H1 (cell line): ENCODE measurements around the gene GABRR1. TPM values are rescaled to one million over a fixed set of nuclear protein-coding genes. Genes with fewer than 3 reads are reported as not detected.

ENCODE experiments used
- CTCF ChIA-PET: fragments of 300-600 bp; sonication (Branson Sonifier 250); formaldehyde crosslinking; loops from one replicate; lab custom pipeline; 2021; ENCODE audit not compliant: partially characterized antibody; lab: Charles Lee
- POLR2A ChIA-PET: fragments of 300-600 bp; sonication (Branson Sonifier 250); formaldehyde crosslinking; loops from one replicate; lab custom pipeline; 2021; ENCODE audit warnings: inconsistent platforms; ENCODE audit not compliant: partially characterized antibody; lab: Charles Lee
- DNase-seq, 2 experiments: peaks; one replicate each; pipeline versions ENCODE4 v3.0.0 to v3.0.0-alpha.2; 2010 to 2022; ENCODE audit warnings: low spot score in 2 of 2, low read depth in 1 of 2, mixed read lengths in 1 of 2
- FAIRE-seq: peaks from 2 replicates; lab custom pipeline; 2011; peaks lifted over from hg19 to GRCh38; lab: Jason Lieb, UNC
- H2AFZ ChIP-seq: 2 replicates; pipeline ENCODE4 v1.8.1; 2012; ENCODE audit warnings: low read length, inconsistent platforms
- H2AK5ac ChIP-seq: 2 replicates; pipeline ENCODE4 v1.6.1; 2013; ENCODE audit warnings: low read depth, low read length
- H2BK120ac ChIP-seq: replicated peaks from 2 replicates; pipeline ENCODE3; 2013; ENCODE audit warnings: low read depth, low read length, inconsistent platforms
- H2BK12ac ChIP-seq: 2 replicates; pipeline ENCODE4 v1.6.1; 2013; ENCODE audit warnings: low read depth, low read length
- H2BK15ac ChIP-seq: 2 replicates; pipeline ENCODE4 v1.6.1; 2013; ENCODE audit warnings: low read length
- H2BK20ac ChIP-seq: 2 replicates; pipeline ENCODE4 v1.6.1; 2013; ENCODE audit warnings: low read length
- H2BK5ac ChIP-seq: 2 replicates; pipeline ENCODE4 v1.6.1; 2013; ENCODE audit warnings: low read depth, low read length
- H3K14ac ChIP-seq: 2 replicates; pipeline ENCODE4 v1.6.1; 2013; ENCODE audit warnings: inconsistent platforms; ENCODE audit not compliant: insufficient read length
- H3K18ac ChIP-seq: 2 replicates; pipeline ENCODE4 v1.6.1; 2013; ENCODE audit warnings: low read length; ENCODE audit errors: extremely low read depth
- H3K23ac ChIP-seq: 2 replicates; pipeline ENCODE4 v1.6.1; 2013; ENCODE audit warnings: inconsistent platforms; ENCODE audit not compliant: insufficient read length
- H3K23me2 ChIP-seq: 2 replicates; pipeline ENCODE4 v1.6.1; 2013; ENCODE audit warnings: low read depth, low read length
- H3K27ac ChIP-seq: 2 replicates; pipeline ENCODE4 v1.6.1; 2011; ENCODE audit warnings: low read depth, low read length, inconsistent platforms
- H3K27me3 ChIP-seq, 4 experiments: replicated peaks in 1 of 4; 1 replicate in 1 of 4; 2 replicates in 3 of 4; pipeline versions ENCODE4 v1.6.1 to v1.8.1; 2011 to 2013; ENCODE audit warnings: low read length in 3 of 4, mild to moderate bottlenecking in 3 of 4, inconsistent platforms in 2 of 4, mixed read lengths in 2 of 4, moderate library complexity in 1 of 4; ENCODE audit not compliant: control insufficient read depth in 3 of 4, insufficient read depth in 3 of 4; ENCODE audit errors: extremely low read depth in 1 of 4
- H3K36me3 ChIP-seq, 4 experiments: 2 replicates each; pipeline versions ENCODE4 v1.6.1 to v1.8.1; 2011 to 2013; ENCODE audit warnings: mild to moderate bottlenecking in 4 of 4, low read length in 3 of 4, moderate library complexity in 2 of 4, control low read depth in 1 of 4, inconsistent platforms in 1 of 4; ENCODE audit not compliant: insufficient read depth in 4 of 4, control insufficient read depth in 2 of 4
- H3K4ac ChIP-seq: replicated peaks from 2 replicates; pipeline ENCODE3; 2013; ENCODE audit warnings: low read length, low read depth, mixed read lengths, inconsistent platforms; ENCODE audit not compliant: insufficient read length
- H3K4me1 ChIP-seq, 4 experiments: replicated peaks in 1 of 4; 1 replicate in 1 of 4; 2 replicates in 3 of 4; pipeline versions ENCODE4 v1.6.1 to v1.8.1; 2011 to 2013; ENCODE audit warnings: low read length in 3 of 4, inconsistent platforms in 2 of 4, mixed read lengths in 1 of 4; ENCODE audit not compliant: insufficient read depth in 4 of 4, control insufficient read depth in 3 of 4
- H3K4me2 ChIP-seq, 2 experiments: 2 replicates each; pipeline versions ENCODE4 v1.6.1 to v1.8.1; 2011 to 2013; ENCODE audit warnings: low read depth in 2 of 2, low read length in 2 of 2, control low read depth in 1 of 2, inconsistent platforms in 1 of 2, mild to moderate bottlenecking in 1 of 2; ENCODE audit not compliant: insufficient read depth in 1 of 2
- H3K4me3 ChIP-seq, 4 experiments: fragments of 200-600, 300-600 bp in 1 of 4; sonication (generic), shearing (Covaris generic), sonication (Bioruptor Twin) in 1 of 4; 2 replicates each; pipeline versions ENCODE4 v1.5.1 to v1.8.1; 2011 to 2016; ENCODE audit warnings: low read length in 4 of 4, low read depth in 3 of 4, control low read depth in 2 of 4, inconsistent platforms in 2 of 4, mild to moderate bottlenecking in 2 of 4, mixed read lengths in 1 of 4, moderate library complexity in 1 of 4; ENCODE audit not compliant: insufficient read depth in 2 of 4; ENCODE audit errors: extremely low read depth in 1 of 4
- H3K56ac ChIP-seq: replicated peaks from 2 replicates; pipeline ENCODE3; 2013; ENCODE audit warnings: low read depth, mild to moderate bottlenecking, mixed read lengths, low read length, inconsistent platforms; ENCODE audit not compliant: insufficient read length
- H3K79me1 ChIP-seq: 2 replicates; pipeline ENCODE4 v1.6.1; 2013; ENCODE audit warnings: low read depth, low read length, control low read depth
- H3K79me2 ChIP-seq, 2 experiments: 2 replicates each; pipeline versions ENCODE4 v1.6.1 to v1.8.1; 2012 to 2013; ENCODE audit warnings: low read length in 2 of 2, mild to moderate bottlenecking in 2 of 2, inconsistent platforms in 1 of 2; ENCODE audit not compliant: insufficient read depth in 2 of 2, control insufficient read depth in 1 of 2
- H3K9ac ChIP-seq, 4 experiments: replicated peaks in 1 of 4; 1 replicate in 1 of 4; 2 replicates in 3 of 4; pipeline versions ENCODE4 v1.6.1 to v1.8.1; 2011 to 2013; ENCODE audit warnings: low read depth in 3 of 4, low read length in 3 of 4, control low read depth in 2 of 4, mild to moderate bottlenecking in 2 of 4, moderate library complexity in 2 of 4, inconsistent platforms in 1 of 4; ENCODE audit errors: extremely low read depth in 1 of 4
- H3K9me3 ChIP-seq, 2 experiments: 2 replicates each; pipeline versions ENCODE4 v1.6.1 to v1.8.1; 2012 to 2013; ENCODE audit warnings: mild to moderate bottlenecking in 2 of 2, moderate library complexity in 2 of 2, control low read depth in 1 of 2, inconsistent platforms in 1 of 2, low read depth in 1 of 2, low read length in 1 of 2, mixed read lengths in 1 of 2; ENCODE audit not compliant: insufficient read depth in 2 of 2
- H4K20me1 ChIP-seq, 2 experiments: replicated peaks in 1 of 2; 2 replicates each; pipeline versions ENCODE3 to v1.8.1; 2011 to 2013; ENCODE audit warnings: inconsistent platforms in 2 of 2, low read length in 2 of 2, mild to moderate bottlenecking in 1 of 2; ENCODE audit not compliant: insufficient read depth in 2 of 2, control insufficient read depth in 1 of 2
- H4K5ac ChIP-seq: 2 replicates; pipeline ENCODE4 v1.6.1; 2013; ENCODE audit warnings: low read length, low read depth, mixed read lengths, inconsistent platforms; ENCODE audit not compliant: insufficient read length
- H4K8ac ChIP-seq: 2 replicates; pipeline ENCODE4 v1.8.0; 2013; ENCODE audit warnings: mild to moderate bottlenecking, moderate library complexity, low read length, inconsistent platforms; ENCODE audit not compliant: insufficient read depth; ENCODE audit errors: extremely low read depth
- H4K91ac ChIP-seq: replicated peaks from 2 replicates; pipeline ENCODE3; 2013; ENCODE audit warnings: low read length, mixed read lengths, inconsistent platforms; ENCODE audit not compliant: insufficient read length
- SIRT6 ChIP-seq: IDR thresholded peaks from one replicate; pipeline ENCODE4 v1.7.1; 2012; ENCODE audit warnings: low read length, inconsistent platforms
- whole genome bisulfite sequencing, 2 experiments: shearing (Covaris generic) in 1 of 2; methylation state at CpG; one replicate each; pipeline versions ENCODE4 v1.1.6 to v1.1.7; 2013 to 2015; ENCODE audit warnings: low lambda C conversion rate in 2 of 2, mixed read lengths in 2 of 2, inconsistent platforms in 1 of 2, low coverage in 1 of 2, missing lambda C conversion rate in 1 of 2; ENCODE audit not compliant: insufficient replicate concordance in 2 of 2, insufficient coverage in 1 of 2, insufficient read length in 1 of 2; ENCODE audit errors: extremely low coverage in 1 of 2, missing lambda C conversion rate in 1 of 2; 5-methylcytosine and 5-hydroxymethylcytosine counted together
- polyA plus RNA-seq, 7 experiments: library from polyadenylated mRNA; depleted of rRNA in 3 of 7; stranded (reverse) in 5 of 7; unstranded in 2 of 7; fragments of >200 nt in 5 of 7; fragments of 200-250 nt in 2 of 7; gene quantifications; 1 replicate in 5 of 7; 2 replicates in 1 of 7; 4 replicates in 1 of 7; pipeline versions ENCODE4 v1.2.1 to v1.2.3, GENCODE V29; 2011 to 2013; ENCODE audit warnings: missing spikeins in 2 of 7, mixed read lengths in 2 of 7
- total RNA-seq: library from RNA; stranded (reverse); fragmentation: NEBNext Ultra II Directional; extraction: Animal tissue kit (Norgen Biotek cat#: 25700); gene quantifications from 2 replicates; pipeline ENCODE4 v1.2.1, GENCODE V29; 2021

The GABRR1 gene
- total and polyA plus RNA-seq, 2 of the 8 experiments (the other 6 are each of a cell fraction or from before 2014, with no cell fraction given), result 0.60 to 0.63 TPM

DNA sequence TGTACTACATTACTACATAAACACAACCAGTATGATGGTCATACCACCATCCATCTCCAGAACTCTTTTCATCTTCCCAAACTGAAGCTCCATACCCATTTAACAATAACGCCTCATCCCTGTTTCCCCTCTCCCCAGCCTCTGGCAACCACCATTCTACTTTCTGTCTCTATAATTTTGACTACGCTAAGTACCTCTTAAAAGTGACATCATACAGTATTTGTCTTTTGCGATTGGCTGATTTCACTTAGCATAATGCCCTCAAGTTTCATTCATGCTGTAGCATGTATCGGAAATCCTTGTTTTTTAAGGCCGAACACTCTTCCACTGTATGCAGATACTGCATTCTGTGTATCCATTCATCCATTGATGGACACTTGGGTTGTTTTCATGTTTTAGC is 29.7 kb downstream of the GABRR1 start:
- Histone ChIP-seq H2BK12ac (no peak overlapping the region), H3K4ac (no peak overlapping the region), H2BK20ac (no peak overlapping the region), H2AFZ (no peak overlapping the region), H3K23ac (no peak overlapping the region), H4K8ac (no peak overlapping the region), H2BK120ac (no peak overlapping the region), H2BK5ac (no peak overlapping the region), H3K79me2 (no peaks in the 10 kb centered on the region), H3K23me2 (no peaks in the 10 kb centered on the region), H3K9me3 (no peaks in the 10 kb centered on the region), H4K20me1 (no peaks in the 10 kb centered on the region), H3K27me3 (no peaks in the 10 kb centered on the region), H3K4me3 (no peak overlapping the region), H3K27ac (no peak overlapping the region), H3K36me3 (no peaks in the 10 kb centered on the region), H3K4me2 (no peak overlapping the region), H3K9ac (no peak overlapping the region), H2AK5ac (no peak overlapping the region), H3K14ac (no peak overlapping the region), H3K56ac (no peak overlapping the region), H3K18ac (no peak overlapping the region), H2BK15ac (no peak overlapping the region), H3K79me1 (no peaks in the 10 kb centered on the region), H4K5ac (no peak overlapping the region), H3K4me1 (peaks cover 0 to 4% (median 3%) of the 10 kb centered on the region in 4 experiments; a peak in 3 of 7 replicates), H4K91ac (no peak overlapping the region)
- FAIRE-seq (no peak), DNase-seq (no peak)
- CTCF ChIA-PET, result interaction anchor here (1.2 kb wide), 1 partner anchor 11 kb away, joined by 3 read pairs; no protein-coding TSS in a partner anchor
- POLR2A ChIA-PET, result no interaction called here
- 88% methylated on average over 5 of the region's 5 CpGs; no CpG with 5 or more reads in 1 of the 2 experiments for WGBS, 2 experiments
- TF ChIP-seq SIRT6, result no peak
